GM19239 (cell line): ENCODE measurements around the gene NHLRC4.
"Not testable (repeated sequence)": the region's sequence is repeated elsewhere in the genome, so short reads cannot be mapped to it uniquely, and the experiment has no call there.

Experiments
- DNase-seq: peaks from one replicate; pipeline ENCODE4 v3.0.0; 2011; ENCODE audit warnings: low spot score; ENCODE audit not compliant: insufficient read length
- FAIRE-seq: peaks from 2 replicates; lab custom pipeline; 2011; peaks lifted over from hg19 to GRCh38; lab: Jason Lieb, UNC

The NHLRC4 gene

DNA sequence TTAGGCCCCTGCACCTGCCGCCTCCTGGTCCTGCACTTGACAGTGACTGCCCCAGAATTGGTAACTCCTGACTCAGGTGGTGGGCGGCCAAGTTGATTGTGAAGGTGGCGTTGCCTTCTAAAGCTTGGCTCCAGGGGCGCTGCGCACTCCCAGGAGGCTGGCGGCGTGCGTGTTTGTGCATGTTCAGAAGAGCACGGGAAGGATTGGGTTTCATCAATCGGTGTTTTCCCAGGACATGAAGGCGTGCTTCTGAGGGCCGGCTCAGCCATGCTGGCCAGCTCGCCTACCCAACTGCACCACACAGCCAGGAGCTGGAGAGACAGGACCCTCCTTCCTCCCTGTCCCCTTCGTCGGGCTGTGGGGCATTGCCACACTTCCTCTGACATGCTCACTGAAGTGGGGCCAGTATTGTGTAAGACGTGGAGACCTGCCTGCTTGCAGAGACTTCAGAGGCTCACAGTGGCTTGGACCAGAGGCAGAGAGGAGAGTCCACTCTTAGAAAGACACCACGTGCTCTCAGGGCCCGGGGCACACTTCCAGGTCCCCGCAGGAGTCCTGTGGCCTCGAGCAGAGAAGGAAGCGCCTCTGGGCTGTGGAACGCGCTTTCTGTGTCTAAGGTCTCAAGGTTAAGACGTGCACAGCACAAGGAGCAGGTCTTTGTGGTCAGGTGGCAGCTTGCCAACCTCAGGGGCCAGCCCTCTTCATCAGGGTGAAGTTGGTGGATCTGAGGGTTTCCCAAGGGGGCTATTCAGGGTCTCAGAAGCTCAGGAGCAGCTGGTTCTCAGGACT lies 25.9 kb downstream of the NHLRC4 start:
- FAIRE-seq (no peak), DNase-seq (no peak)

DNA sequence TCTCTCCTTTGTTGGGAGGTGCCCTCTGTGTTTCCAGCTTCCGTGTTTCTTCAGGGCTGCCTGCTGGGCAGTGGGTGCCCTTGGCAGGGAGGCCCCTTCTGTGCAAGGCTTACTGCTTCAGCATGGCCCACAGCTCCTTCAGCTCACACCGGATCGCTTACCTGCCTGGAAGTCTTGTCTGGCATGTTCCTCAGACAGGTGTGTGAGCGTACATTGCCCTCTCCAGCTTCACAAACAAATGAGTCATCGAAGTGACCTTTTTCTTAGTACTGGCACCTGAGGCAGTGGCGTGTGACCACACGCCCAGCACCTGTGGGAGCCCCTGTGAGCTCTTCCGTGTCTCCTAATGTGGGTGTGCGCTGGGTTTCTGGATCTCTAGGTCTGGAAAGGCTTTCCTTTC lies 26.6 kb downstream of the NHLRC4 start:
- DNase-seq (no peak), FAIRE-seq (no peak)

DNA sequence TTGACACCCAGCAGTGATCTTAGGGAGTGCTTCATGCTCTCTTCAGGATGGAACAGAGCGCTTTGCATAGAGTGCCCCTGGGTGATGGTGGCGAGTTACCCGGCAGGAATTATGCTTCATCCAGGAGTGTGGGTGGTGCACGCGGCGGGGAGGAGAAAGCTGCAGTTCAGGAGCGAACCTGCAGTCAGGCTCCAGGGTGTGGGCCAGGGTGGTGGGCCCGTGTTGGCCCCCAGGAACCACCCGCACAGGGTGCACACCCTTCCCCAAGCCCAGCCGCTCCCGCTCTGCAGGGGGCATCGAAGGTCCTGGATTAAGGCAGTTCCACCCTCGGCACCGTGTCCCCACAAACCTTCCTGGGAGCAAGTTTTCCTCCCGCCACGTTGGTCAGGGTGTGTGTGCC lies 27.0 kb downstream of the NHLRC4 start:
- DNase-seq, result no peak
- no peak for FAIRE-seq

- no peak for FAIRE-seq
Measured at GRCh38 chr16:595094-595528, 28.3 kb downstream of the NHLRC4 start.

DNA sequence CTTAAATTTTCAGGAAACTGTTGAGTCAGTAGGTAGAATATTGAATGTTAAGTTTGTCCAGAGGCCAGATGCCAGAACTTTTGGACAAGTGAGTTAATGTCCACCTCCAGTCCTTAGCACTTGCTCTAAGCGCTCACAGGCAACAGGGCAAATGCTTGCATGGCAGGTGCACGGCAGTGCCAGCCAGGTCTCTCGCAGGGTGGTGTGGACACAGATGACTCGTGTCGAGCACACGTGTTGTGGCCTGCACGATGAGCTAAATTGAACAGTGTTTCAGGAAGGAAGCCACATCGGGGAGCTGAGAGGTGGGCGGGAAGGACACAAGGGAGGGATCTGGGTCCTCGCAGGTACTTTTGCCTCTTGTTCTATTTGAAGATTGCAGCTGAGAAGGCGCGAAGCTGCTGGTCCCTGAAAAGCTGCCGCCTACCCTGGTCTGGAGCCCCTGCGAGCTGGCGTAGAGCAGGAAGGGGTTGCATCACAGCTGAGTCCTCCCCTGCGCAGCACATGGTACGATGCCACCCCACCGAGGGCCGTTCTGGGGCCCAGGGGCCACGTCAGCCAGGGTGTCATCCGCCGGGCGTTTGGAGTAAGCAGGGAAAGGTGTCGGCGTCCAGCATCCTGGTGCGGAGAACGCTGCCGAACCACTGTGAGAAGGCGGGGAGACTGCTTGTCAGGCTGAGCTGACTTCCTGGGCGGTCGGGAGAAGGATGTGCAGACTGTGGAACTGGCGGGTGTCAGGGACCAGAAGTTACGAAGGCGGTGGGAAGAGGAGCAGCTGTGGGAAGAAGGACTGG lies 29.3 kb downstream of the NHLRC4 start:
- no peak for DNase-seq
- no peak for FAIRE-seq

More at GRCh38 chr16:595094-595528, 28.3 kb downstream of the NHLRC4 start:
- no peak for DNase-seq

DNA sequence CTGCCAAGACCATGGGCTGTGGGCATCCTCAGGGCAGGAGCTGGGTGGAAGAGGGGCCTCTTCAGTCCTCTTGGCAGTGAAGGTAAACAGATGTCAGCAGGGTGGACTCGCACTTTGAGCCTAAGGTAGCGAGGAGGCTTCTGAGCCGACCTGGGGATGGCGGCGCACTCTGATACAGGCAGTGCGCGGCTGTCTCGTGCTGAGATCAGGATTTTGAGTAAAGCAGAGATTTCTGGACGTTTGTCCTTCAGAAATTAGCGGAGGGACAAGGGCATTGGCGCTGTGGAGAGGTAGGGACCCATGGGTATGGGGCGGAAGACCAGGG lies 29.9 kb downstream of the NHLRC4 start:
- FAIRE-seq, result no peak
- no peak for DNase-seq

DNA sequence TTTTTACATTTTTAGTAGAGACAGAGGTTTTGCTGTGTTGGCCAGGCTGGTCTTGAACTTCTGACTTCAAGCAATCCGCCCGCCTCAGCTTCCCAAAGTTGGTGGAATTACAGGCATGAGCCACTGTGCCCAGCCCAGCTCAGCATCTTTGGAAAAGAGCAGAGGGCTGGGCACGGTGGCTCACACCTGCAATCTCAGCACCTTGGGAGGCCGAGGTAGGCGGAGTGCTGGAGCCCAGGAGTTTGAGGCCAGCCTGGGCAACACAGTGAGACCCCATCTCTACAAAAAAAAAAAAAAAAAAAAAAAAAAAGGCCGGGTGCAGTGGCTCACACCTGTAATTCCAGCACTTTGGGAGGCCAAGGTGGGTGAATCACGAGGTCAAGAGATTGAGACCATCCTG lies 30.9 kb downstream of the NHLRC4 start:
- not testable (repeated sequence) for DNase-seq, FAIRE-seq

- FAIRE-seq, result no peak
- no peak for DNase-seq
Measured at GRCh38 chr16:598823-599739, 32.3 kb downstream of the NHLRC4 start.

- DNase-seq (no peak), FAIRE-seq (no peak)
Measured at GRCh38 chr16:600781-601180, 34.0 kb downstream of the NHLRC4 start.

GRCh38 chr16:603933-604332 lies 37.1 kb downstream of the NHLRC4 start:
- DNase-seq (no peak), FAIRE-seq (peak; percentile 47)

DNA sequence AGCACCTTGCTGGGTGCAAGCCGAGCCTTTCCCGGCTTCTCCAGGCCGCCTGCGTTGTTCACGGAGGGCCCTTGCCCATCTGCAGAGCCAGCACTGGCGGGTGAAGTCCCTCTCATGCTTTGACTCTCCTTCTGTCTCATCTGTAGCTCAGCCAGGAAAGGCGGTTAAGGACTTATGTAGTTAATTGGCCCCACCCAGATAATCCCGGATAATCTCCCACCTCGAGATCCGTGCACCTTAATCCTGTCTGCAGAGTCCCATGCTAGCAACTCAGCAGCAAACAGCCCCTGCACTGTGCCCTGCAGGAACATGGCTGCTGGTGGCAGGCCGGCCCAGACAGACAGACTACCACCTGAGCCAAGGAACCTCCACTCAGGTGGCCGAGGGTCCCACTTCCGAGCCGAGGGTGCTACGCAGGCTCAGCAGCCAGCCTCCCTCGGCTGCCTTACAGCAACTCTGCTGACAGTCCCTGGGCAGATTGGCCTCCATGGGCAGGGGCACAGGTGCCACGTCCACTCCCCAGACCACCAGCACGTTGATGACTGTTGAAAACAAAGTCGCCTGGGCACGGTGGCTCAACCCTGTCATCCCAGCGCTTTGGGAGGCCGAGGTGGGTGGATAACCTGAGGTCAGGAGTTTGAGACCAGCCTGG lies 40.0 kb downstream of the NHLRC4 start:
- DNase-seq (no peak), FAIRE-seq (no peak)

- FAIRE-seq, result no peak
- no peak for DNase-seq
Measured at GRCh38 chr16:608019-608418, 41.2 kb downstream of the NHLRC4 start.

DNA sequence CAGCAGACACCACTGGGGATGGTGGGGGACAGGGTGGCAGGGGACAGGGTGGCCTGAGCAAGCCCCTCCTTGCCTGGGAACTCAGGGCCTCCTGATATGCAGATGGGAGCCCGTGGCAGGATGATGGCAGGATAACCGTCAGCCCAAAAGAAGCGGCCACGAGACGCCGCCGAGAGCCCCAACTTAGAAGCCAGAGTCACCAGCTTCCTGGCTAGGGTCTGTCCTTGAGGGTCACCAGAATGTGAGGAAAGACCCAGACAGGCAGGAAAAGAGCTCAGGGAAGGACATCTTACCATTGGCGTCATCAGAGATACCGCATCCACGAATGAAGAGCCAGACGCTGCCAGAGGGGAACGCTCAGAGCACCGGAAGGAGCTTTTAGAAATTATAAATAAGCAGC lies 42.5 kb downstream of the NHLRC4 start:
- DNase-seq (no peak), FAIRE-seq (no peak)

DNA sequence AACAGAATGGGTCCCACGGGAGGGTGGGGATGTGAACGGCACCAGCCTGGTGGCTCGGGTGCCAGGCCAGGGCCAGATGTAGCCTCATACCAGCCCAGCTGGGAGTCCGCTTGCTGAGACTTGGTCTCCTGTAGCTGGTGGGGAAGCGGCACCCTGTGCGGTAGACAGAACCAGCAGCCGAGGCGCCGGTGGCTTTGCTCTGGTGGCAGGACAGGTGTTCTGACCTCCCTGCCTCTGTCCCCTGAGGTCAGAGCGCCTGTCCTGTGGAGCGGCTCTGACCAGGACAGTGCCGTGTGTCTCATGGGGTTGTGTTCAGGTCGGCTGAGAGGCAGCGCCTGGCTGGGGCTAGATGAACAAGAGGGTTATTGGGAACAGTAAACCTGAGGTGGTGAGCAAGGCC lies 43.2 kb downstream of the NHLRC4 start:
- DNase-seq (no peak), FAIRE-seq (no peak)

DNA sequence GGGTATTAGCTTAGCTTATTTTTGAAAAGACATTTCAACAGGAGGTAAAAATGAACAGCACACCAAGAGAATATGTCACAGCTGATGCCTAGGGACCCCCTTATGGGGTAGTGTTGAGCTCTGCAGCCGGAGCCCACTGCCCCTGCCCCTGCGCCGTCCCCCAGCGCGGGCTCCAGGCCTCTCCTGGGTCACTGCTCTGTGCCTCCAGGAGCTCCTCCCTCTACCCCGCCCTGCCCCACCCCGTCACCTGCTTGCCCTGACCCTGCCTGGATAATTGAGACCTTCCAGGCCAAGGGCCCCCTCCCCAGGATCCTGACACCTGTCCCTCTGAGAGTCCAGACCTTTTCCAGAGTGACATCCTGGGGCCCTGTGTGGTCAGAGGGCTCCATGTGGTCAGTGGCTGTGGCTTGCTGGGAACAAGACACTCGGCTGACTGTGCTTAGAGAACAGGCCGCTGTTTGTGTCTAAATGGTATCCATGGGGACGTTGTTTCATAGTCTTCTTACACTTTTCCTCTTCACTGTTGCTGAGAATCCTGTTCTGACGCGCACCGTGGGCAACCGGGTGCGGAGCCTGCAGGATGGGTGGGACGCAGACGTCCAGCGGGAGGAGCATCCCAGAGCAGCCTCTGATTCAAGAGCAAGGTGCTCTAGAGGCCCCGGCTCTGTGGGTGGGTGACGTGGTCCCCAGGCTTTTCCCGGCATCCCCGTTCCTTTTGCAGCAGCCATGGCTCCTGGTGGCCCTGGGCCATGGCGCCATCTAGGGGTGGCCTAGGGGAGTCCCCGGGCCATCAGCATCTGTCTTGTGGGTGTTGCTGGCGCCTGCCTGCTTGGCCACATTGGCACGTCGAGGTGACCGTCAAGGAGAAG lies 43.9 kb downstream of the NHLRC4 start:
- no peak for FAIRE-seq
- peak; percentile 67 for DNase-seq

- DNase-seq (no peak), FAIRE-seq (no peak)
Measured at GRCh38 chr16:615122-615521, 48.3 kb downstream of the NHLRC4 start.

DNA sequence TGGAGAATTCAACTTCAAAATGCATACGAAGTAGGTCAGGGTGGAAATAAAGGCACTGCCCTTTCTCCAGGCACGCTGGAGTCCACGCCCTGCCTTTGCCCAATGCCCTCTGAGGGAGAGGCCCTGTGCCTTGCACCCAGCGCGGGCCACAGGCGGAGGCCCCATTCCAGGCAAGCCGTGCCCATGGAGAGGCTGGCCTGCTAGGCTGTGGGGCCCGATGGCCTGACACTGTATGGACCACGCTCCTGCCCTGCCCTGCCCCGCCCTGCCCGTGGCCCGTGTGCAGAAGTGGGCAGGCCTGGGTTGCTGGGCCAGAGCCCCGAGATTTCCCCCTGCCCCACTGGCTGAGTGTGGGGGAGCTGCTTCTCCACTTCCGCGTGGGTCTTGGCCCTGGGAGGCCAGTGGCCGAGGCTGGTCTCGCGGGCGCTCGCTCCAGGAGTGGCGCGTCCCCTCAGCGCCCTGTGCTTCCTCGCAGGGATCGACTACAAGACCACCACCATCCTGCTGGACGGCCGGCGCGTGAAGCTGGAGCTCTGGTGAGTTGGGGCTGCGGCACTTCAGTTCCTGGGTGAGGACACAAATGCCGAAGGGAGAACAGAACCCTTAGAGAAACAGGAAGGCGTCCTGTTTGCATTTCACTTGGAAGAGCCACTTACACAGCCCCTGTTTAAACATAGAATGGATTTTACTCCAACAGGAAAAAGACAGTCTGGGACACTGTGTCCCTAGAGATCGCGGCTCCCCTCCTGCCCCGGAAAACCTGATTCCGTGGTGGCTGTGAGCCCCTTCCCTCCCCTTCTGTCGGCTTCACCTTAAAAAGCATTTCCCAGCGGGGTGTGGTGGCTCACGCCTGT lies 50.2 kb downstream of the NHLRC4 start:
- FAIRE-seq (no peak), DNase-seq (no peak)

GRCh38 chr16:617855-618254 lies 51.0 kb downstream of the NHLRC4 start:
- DNase-seq, result no peak
- FAIRE-seq, result no peak
